SK-N-SH (cell line): Measurements from ENCODE around the gene ABHD12. TPM values are rescaled to one million over a fixed set of nuclear protein-coding genes. Genes with fewer than 3 reads are reported as not detected.

Experiments
- CTCF ChIA-PET: fragments of 300-600, 350-600 bp; formaldehyde crosslinking; extraction: SDS; loops from one replicate; lab custom pipeline; 2021; lab: Yijun Ruan, JAX
- POLR2A ChIA-PET: fragments of 350-600 bp; sonication (Branson Sonifier 250); formaldehyde crosslinking; extraction: SDS; loops from one replicate; lab custom pipeline; 2020; ENCODE audit warnings: antibody characterized with exemption, inconsistent platforms; lab: Yijun Ruan, JAX
- DNase-seq: peaks from one replicate; pipeline ENCODE4 v3.0.0; 2012
- H2AFZ ChIP-seq: fragments of 200-600 bp; sonication (generic); 2 replicates; pipeline ENCODE4 v1.8.1; 2016; ENCODE audit warnings: antibody characterized with exemption, mild to moderate bottlenecking, low read depth
- H3F3A ChIP-seq: fragments of 200-600 bp; sonication (generic); replicated peaks from 2 replicates; pipeline ENCODE3; 2016; ENCODE audit warnings: antibody characterized with exemption, mild to moderate bottlenecking; ENCODE audit not compliant: insufficient read depth
- H3K27ac ChIP-seq, 2 experiments: fragments of 200-500 bp in 1 of 2; fragments of 200-600 bp in 1 of 2; sonication (Bioruptor generic) in 1 of 2; sonication (generic), shearing (Covaris generic) in 1 of 2; 2 replicates each; pipeline versions ENCODE4 v1.5.1 to v1.6.1; 2014 to 2016; ENCODE audit warnings: low read depth in 2 of 2, inconsistent platforms in 1 of 2, low read length in 1 of 2, mild to moderate bottlenecking in 1 of 2, mixed read lengths in 1 of 2
- H3K27me3 ChIP-seq: fragments of 200-600 bp; sonication (generic), shearing (Covaris generic); 2 replicates; pipeline ENCODE4 v1.6.1; 2016; ENCODE audit warnings: mixed run types; ENCODE audit not compliant: insufficient read depth
- H3K36me3 ChIP-seq, 2 experiments: fragments of 200-500 bp in 1 of 2; fragments of 200-600 bp in 1 of 2; sonication (Bioruptor generic) in 1 of 2; sonication (generic) in 1 of 2; replicated peaks in 1 of 2; 2 replicates each; pipeline versions ENCODE3 to v1.5.1; 2014 to 2016; ENCODE audit warnings: low read length in 1 of 2, mild to moderate bottlenecking in 1 of 2; ENCODE audit not compliant: insufficient read depth in 2 of 2, control insufficient read depth in 1 of 2
- H3K4me1 ChIP-seq, 2 experiments: fragments of 200-500 bp in 1 of 2; fragments of 200-600 bp in 1 of 2; sonication (Bioruptor generic) in 1 of 2; sonication (generic), shearing (Covaris generic) in 1 of 2; 2 replicates each; pipeline versions ENCODE4 v1.5.1 to v1.6.1; 2014 to 2016; ENCODE audit warnings: low read depth in 1 of 2, low read length in 1 of 2, mixed run types in 1 of 2; ENCODE audit not compliant: insufficient read depth in 2 of 2, control insufficient read depth in 1 of 2
- H3K4me2 ChIP-seq: fragments of 200-600 bp; sonication (generic), shearing (Covaris generic); 2 replicates; pipeline ENCODE4 v1.6.1; 2017; ENCODE audit warnings: mixed run types
- H3K4me3 ChIP-seq, 2 experiments: fragments of 200-500 bp in 1 of 2; fragments of 200-600 bp in 1 of 2; sonication (Bioruptor generic) in 1 of 2; sonication (generic), shearing (Covaris generic) in 1 of 2; 2 replicates each; pipeline versions ENCODE4 v1.5.1 to v1.8.1; 2014 to 2016; ENCODE audit warnings: low read depth in 2 of 2, inconsistent platforms in 1 of 2, low read length in 1 of 2, mild to moderate bottlenecking in 1 of 2, mixed read lengths in 1 of 2, moderate library complexity in 1 of 2
- H3K79me2 ChIP-seq: fragments of 200-600 bp; sonication (generic); 2 replicates; pipeline ENCODE4 v1.8.1; 2017; ENCODE audit warnings: mild to moderate bottlenecking; ENCODE audit not compliant: insufficient read depth
- H3K9ac ChIP-seq: fragments of 200-600 bp; sonication (generic); 2 replicates; pipeline ENCODE4 v1.6.1; 2017; ENCODE audit warnings: mixed run types
- H3K9me2 ChIP-seq: fragments of 200-600 bp; sonication (generic); 2 replicates; pipeline ENCODE4 v1.6.1; 2017; ENCODE audit warnings: mixed run types
- H3K9me3 ChIP-seq: fragments of 200-600 bp; sonication (generic); 2 replicates; pipeline ENCODE4 v1.6.1; 2017; ENCODE audit warnings: mixed run types, mild to moderate bottlenecking, moderate library complexity
- H4K20me1 ChIP-seq: fragments of 200-600 bp; sonication (generic); 2 replicates; pipeline ENCODE4 v1.6.1; 2017; ENCODE audit warnings: mild to moderate bottlenecking, mixed run types; ENCODE audit not compliant: insufficient read depth
- ELF1 ChIP-seq: IDR thresholded peaks from 2 replicates; pipeline ENCODE4 v1.4.0; 2012
- EZH2phosphoT487 ChIP-seq: fragments of 200-600 bp; sonication (generic); IDR thresholded peaks from 2 replicates; pipeline ENCODE4 v1.6.1; 2017; ENCODE audit warnings: low read depth, mixed run types, mild to moderate bottlenecking, antibody characterized with exemption, moderate library complexity, borderline replicate concordance
- FOXJ3 ChIP-seq: sonication (generic); formaldehyde crosslinking; IDR thresholded peaks from 2 replicates; pipeline ENCODE4 v1.5.1; 2020; ENCODE audit warnings: mild to moderate bottlenecking, missing genetic modification reagents
- GABPA ChIP-seq: IDR thresholded peaks from 2 replicates; pipeline ENCODE4 v1.4.0; 2012; ENCODE audit warnings: low read depth, mild to moderate bottlenecking
- GATA2 ChIP-seq: sonication (generic); formaldehyde crosslinking; IDR thresholded peaks from 2 replicates; pipeline ENCODE4 v1.5.0; 2020; ENCODE audit warnings: mild to moderate bottlenecking, missing genetic modification reagents
- JUND ChIP-seq: IDR thresholded peaks from 2 replicates; pipeline ENCODE4 v1.4.0; 2012
- MEF2A ChIP-seq: IDR thresholded peaks from 2 replicates; pipeline ENCODE4 v1.4.0; 2012; ENCODE audit warnings: low read depth, borderline replicate concordance
- MXI1 ChIP-seq: IDR thresholded peaks from 2 replicates; pipeline ENCODE4 v1.6.1; 2012; ENCODE audit warnings: mild to moderate bottlenecking, low read depth, low read length, improper control_type of control experiment
- POLR2AphosphoS5 ChIP-seq: IDR thresholded peaks from 2 replicates; pipeline ENCODE4 v1.6.1; 2012; ENCODE audit warnings: low read depth, low read length
- RXRA ChIP-seq: IDR thresholded peaks from 2 replicates; pipeline ENCODE4 v1.4.0; 2012; ENCODE audit warnings: low read depth, mild to moderate bottlenecking, borderline replicate concordance
- SIN3A ChIP-seq: IDR thresholded peaks from 2 replicates; pipeline ENCODE4 v1.6.1; 2012; ENCODE audit warnings: low read depth, mild to moderate bottlenecking, low read length, moderate library complexity, borderline replicate concordance
- WGBS: methylation state at CpG from one replicate; pipeline ENCODE4 v1.1.6; 2017; ENCODE audit warnings: low lambda C conversion rate; 5-methylcytosine and 5-hydroxymethylcytosine counted together
- polyA plus RNA-seq, 3 experiments: library from polyadenylated mRNA; depleted of rRNA; stranded (reverse); fragments of >200 nt; gene quantifications; 2 replicates each; pipeline ENCODE4 v1.2.3, GENCODE V29; 2012
- TF ChIP-seq, protein P1 (sequence below): IDR thresholded peaks from 2 replicates; pipeline ENCODE4; 2012
- TF ChIP-seq, protein P2 (sequence below): fragments of 200-600 bp; sonication (generic); IDR thresholded peaks from 2 replicates; pipeline ENCODE4 v1.6.1; 2017; ENCODE audit warnings: antibody characterized with exemption, mild to moderate bottlenecking, moderate library complexity
- TF ChIP-seq, protein P3 (sequence below): IDR thresholded peaks from 2 replicates; pipeline ENCODE4 v1.4.0; 2012; ENCODE audit warnings: low read depth, borderline replicate concordance
- TF ChIP-seq, protein P4 (sequence below): fragments of 150-350 bp; IDR thresholded peaks from 2 replicates; pipeline ENCODE4 v1.6.1; 2016; ENCODE audit warnings: mild to moderate bottlenecking, low read depth, low read length

ABHD12 gene
- polyA plus RNA-seq, 1 of the 3 experiments (the other 2 are of a cell fraction): 33.5 TPM

DNA sequence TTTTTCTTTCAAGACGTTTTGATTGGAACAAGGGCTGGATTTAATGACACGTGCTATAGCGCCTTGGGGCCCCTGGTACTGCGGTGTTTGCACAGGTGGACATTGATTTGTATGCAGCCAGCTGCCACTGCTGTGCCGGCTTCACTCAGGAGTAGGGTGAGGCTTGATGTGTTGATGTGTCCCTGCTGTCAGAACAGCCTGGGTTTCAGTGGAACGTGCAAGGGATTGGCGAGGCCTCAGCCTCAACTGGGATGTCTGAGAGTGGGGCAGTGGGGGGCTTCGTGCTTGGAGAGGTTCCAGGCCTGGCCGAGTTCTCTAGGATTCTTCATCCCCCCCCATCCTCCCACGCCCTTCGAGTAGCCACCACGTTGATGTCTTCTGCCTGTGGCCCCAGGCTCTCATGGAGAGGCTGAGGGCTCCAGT lies 119.8 kb downstream of the ABHD12 start:
- no peak overlapping the region for H3K4me3 ChIP-seq

DNA sequence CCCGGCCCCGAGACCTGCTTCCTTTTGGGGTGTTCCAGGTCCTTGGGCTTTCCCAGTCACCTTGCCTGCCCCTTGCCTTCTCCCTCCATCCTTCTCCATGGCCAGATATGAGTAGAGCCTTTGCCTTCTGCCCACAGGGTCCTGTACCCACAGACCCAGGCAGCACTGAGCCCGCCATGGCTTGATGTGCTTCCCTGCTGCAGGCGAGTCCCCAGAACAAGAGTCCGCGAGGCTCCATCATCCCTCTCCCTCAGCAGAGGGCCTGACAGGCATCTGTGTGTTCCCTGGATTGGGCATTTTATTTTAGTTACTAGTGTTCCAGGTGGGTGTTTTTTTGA lies 120.8 kb downstream of the ABHD12 start:
- no peak for DNase-seq
- H3K27me3 ChIP-seq: no peaks in the 10 kb centered on the region
- H3K27ac ChIP-seq: no peak overlapping the region; a peak in 1 of 4 replicates
- H3K9me2 ChIP-seq: no peaks in the 10 kb centered on the region
- peaks cover 43 to 45% of the 10 kb centered on the region in 2 experiments for H3K36me3 ChIP-seq
- CTCF ChIA-PET: interaction anchor here (1.6 kb wide), 1 partner anchor 24 kb away, joined by 6 read pairs; no protein-coding TSS in a partner anchor
- no peak overlapping the region for H2AFZ ChIP-seq
- H3F3A ChIP-seq: peaks cover 3% of the 10 kb centered on the region
- peaks cover 52% of the 10 kb centered on the region; the same call in 1 of the 2 replicates for H3K79me2 ChIP-seq
- no peak overlapping the region for H3K4me3 ChIP-seq
- POLR2A ChIA-PET: no interaction called here
- H3K4me1 ChIP-seq: peaks cover 0 to 10% of the 10 kb centered on the region in 2 experiments; a peak in 1 of 4 replicates
- 95% methylated on average over 6 of the region's 6 CpGs for WGBS
- H4K20me1 ChIP-seq: peaks cover 15% of the 10 kb centered on the region; the same call in 1 of the 2 replicates
- H3K4me2 ChIP-seq: no peak overlapping the region
- no peaks in the 10 kb centered on the region for H3K9me3 ChIP-seq
- H3K9ac ChIP-seq: no peak overlapping the region
- no peak for TF ChIP-seq RXRA
- TF ChIP-seq SIN3A: no peak
- no peak for TF ChIP-seq FOXJ3 (CRISPR knock-in tag)
- no peak for TF ChIP-seq JUND
- no peak for TF ChIP-seq GATA2 (CRISPR knock-in tag)
- TF ChIP-seq POLR2AphosphoS5: no peak
- TF ChIP-seq MXI1: no peak
- TF ChIP-seq MEF2A: no peak
- TF ChIP-seq, protein P1, sequence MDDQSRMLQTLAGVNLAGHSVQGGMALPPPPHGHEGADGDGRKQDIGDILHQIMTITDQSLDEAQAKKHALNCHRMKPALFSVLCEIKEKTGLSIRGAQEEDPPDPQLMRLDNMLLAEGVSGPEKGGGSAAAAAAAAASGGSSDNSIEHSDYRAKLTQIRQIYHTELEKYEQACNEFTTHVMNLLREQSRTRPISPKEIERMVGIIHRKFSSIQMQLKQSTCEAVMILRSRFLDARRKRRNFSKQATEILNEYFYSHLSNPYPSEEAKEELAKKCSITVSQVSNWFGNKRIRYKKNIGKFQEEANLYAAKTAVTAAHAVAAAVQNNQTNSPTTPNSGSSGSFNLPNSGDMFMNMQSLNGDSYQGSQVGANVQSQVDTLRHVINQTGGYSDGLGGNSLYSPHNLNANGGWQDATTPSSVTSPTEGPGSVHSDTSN: no peak
- TF ChIP-seq, protein P2, sequence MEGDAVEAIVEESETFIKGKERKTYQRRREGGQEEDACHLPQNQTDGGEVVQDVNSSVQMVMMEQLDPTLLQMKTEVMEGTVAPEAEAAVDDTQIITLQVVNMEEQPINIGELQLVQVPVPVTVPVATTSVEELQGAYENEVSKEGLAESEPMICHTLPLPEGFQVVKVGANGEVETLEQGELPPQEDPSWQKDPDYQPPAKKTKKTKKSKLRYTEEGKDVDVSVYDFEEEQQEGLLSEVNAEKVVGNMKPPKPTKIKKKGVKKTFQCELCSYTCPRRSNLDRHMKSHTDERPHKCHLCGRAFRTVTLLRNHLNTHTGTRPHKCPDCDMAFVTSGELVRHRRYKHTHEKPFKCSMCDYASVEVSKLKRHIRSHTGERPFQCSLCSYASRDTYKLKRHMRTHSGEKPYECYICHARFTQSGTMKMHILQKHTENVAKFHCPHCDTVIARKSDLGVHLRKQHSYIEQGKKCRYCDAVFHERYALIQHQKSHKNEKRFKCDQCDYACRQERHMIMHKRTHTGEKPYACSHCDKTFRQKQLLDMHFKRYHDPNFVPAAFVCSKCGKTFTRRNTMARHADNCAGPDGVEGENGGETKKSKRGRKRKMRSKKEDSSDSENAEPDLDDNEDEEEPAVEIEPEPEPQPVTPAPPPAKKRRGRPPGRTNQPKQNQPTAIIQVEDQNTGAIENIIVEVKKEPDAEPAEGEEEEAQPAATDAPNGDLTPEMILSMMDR: no peak
- no peak for TF ChIP-seq ELF1
- no peak for TF ChIP-seq GABPA

More for the DNA sequence above, 119.8 kb downstream of the ABHD12 start:
- Histone ChIP-seq H3K4me2 (no peak overlapping the region), H3K27me3 (no peaks in the 10 kb centered on the region), H3K9me2 (no peaks in the 10 kb centered on the region), H3K4me1 (peaks cover 0 to 10% of the 10 kb centered on the region in 2 experiments; a peak in 1 of 4 replicates), H3K36me3 (peaks cover 41 to 49% of the 10 kb centered on the region in 2 experiments), H3K27ac (no peak overlapping the region)
- 95% methylated on average over 12 of the region's 12 CpGs for WGBS
- no peak for DNase-seq
- CTCF ChIA-PET: interaction anchor here (1.3 kb wide), 1 partner anchor 24 kb away, joined by 3 read pairs; no protein-coding TSS in a partner anchor
- no peak for TF ChIP-seq EZH2phosphoT487
- TF ChIP-seq, protein P2: no peak
- TF ChIP-seq, protein P3, sequence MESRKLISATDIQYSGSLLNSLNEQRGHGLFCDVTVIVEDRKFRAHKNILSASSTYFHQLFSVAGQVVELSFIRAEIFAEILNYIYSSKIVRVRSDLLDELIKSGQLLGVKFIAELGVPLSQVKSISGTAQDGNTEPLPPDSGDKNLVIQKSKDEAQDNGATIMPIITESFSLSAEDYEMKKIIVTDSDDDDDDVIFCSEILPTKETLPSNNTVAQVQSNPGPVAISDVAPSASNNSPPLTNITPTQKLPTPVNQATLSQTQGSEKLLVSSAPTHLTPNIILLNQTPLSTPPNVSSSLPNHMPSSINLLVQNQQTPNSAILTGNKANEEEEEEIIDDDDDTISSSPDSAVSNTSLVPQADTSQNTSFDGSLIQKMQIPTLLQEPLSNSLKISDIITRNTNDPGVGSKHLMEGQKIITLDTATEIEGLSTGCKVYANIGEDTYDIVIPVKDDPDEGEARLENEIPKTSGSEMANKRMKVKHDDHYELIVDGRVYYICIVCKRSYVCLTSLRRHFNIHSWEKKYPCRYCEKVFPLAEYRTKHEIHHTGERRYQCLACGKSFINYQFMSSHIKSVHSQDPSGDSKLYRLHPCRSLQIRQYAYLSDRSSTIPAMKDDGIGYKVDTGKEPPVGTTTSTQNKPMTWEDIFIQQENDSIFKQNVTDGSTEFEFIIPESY: no peak
- TF ChIP-seq, protein P4, sequence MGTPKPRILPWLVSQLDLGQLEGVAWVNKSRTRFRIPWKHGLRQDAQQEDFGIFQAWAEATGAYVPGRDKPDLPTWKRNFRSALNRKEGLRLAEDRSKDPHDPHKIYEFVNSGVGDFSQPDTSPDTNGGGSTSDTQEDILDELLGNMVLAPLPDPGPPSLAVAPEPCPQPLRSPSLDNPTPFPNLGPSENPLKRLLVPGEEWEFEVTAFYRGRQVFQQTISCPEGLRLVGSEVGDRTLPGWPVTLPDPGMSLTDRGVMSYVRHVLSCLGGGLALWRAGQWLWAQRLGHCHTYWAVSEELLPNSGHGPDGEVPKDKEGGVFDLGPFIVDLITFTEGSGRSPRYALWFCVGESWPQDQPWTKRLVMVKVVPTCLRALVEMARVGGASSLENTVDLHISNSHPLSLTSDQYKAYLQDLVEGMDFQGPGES: no peak
- TF ChIP-seq RXRA: no peak
- TF ChIP-seq, all 33 proteins: peak for 0
- no peaks in the 10 kb centered on the region for H3K9me3 ChIP-seq
- peaks cover 44% of the 10 kb centered on the region; the same call in 1 of the 2 replicates for H3K79me2 ChIP-seq
- H2AFZ ChIP-seq: no peak overlapping the region
- H3F3A ChIP-seq: peaks cover 3% of the 10 kb centered on the region
- peaks cover 15% of the 10 kb centered on the region; the same call in 1 of the 2 replicates for H4K20me1 ChIP-seq
- H3K9ac ChIP-seq: no peak overlapping the region
- POLR2A ChIA-PET: no interaction called here
